H9 (cell line): ENCODE data around the gene MBD3L2. TPM values are rescaled to one million over a fixed set of nuclear protein-coding genes. Genes with fewer than 3 reads are reported as not detected.
"Not testable (repeated sequence)": the region's sequence is repeated elsewhere in the genome, so short reads cannot be mapped to it uniquely, and the experiment has no call there.

ENCODE experiments used
- DNase-seq: peaks from one replicate; pipeline ENCODE4 v3.0.0-alpha.2; 2017
- H2AFZ ChIP-seq: one replicate; pipeline ENCODE4 v1.6.1; 2013; ENCODE audit warnings: mild to moderate bottlenecking, low read length, control low read depth, moderate library complexity
- H2AK5ac ChIP-seq: 2 replicates; pipeline ENCODE4 v1.6.1; 2013; ENCODE audit warnings: low read length, control low read depth, mixed read lengths; ENCODE audit not compliant: insufficient read length
- H2BK120ac ChIP-seq: one replicate; pipeline ENCODE4 v1.6.1; 2013; ENCODE audit warnings: low read depth, mild to moderate bottlenecking, low read length, control low read depth, inconsistent platforms; ENCODE audit not compliant: poor library complexity, severe bottlenecking
- H2BK12ac ChIP-seq: 2 replicates; pipeline ENCODE4 v1.6.1; 2013; ENCODE audit warnings: low read length, control low read depth, mixed read lengths, low read depth; ENCODE audit not compliant: insufficient read length
- H2BK15ac ChIP-seq: 2 replicates; pipeline ENCODE4 v1.6.1; 2013; ENCODE audit warnings: low read depth, low read length, control low read depth
- H2BK20ac ChIP-seq: one replicate; pipeline ENCODE4 v1.6.1; 2013; ENCODE audit warnings: low read depth, mild to moderate bottlenecking, low read length, control low read depth, inconsistent platforms; ENCODE audit not compliant: poor library complexity, severe bottlenecking
- H2BK5ac ChIP-seq: 2 replicates; pipeline ENCODE4 v1.6.1; 2013; ENCODE audit warnings: low read length, control low read depth, mixed read lengths; ENCODE audit not compliant: insufficient read length
- H3K14ac ChIP-seq: 2 replicates; pipeline ENCODE4 v1.6.1; 2013; ENCODE audit warnings: low read length, control low read depth; ENCODE audit not compliant: insufficient read depth
- H3K18ac ChIP-seq: 2 replicates; pipeline ENCODE4 v1.6.1; 2013; ENCODE audit warnings: low read depth, mild to moderate bottlenecking, mixed read lengths, low read length, control low read depth; ENCODE audit not compliant: insufficient read length
- H3K23ac ChIP-seq: 2 replicates; pipeline ENCODE4 v1.6.1; 2013; ENCODE audit warnings: low read length, control low read depth, mixed read lengths, low read depth; ENCODE audit not compliant: insufficient read length
- H3K23me2 ChIP-seq: 2 replicates; pipeline ENCODE4 v1.6.1; 2013; ENCODE audit warnings: low read depth, mild to moderate bottlenecking, mixed read lengths, low read length, control low read depth; ENCODE audit not compliant: insufficient read length, poor library complexity, severe bottlenecking
- H3K27ac ChIP-seq: 2 replicates; pipeline ENCODE4 v1.5.1; 2013; ENCODE audit warnings: low read length, control low read depth, mixed read lengths, low read depth; ENCODE audit not compliant: insufficient read length
- H3K27me3 ChIP-seq: 2 replicates; pipeline ENCODE4 v1.6.1; 2013; ENCODE audit warnings: low read length, control low read depth, inconsistent platforms; ENCODE audit not compliant: insufficient read depth
- H3K4ac ChIP-seq: 2 replicates; pipeline ENCODE4 v1.6.1; 2013; ENCODE audit warnings: low read depth, mild to moderate bottlenecking, control low read depth, inconsistent platforms, low read length, moderate library complexity
- H3K4me1 ChIP-seq: 2 replicates; pipeline ENCODE4 v1.6.1; 2013; ENCODE audit warnings: low read length, control low read depth, inconsistent platforms; ENCODE audit not compliant: insufficient read depth
- H3K4me2 ChIP-seq: 2 replicates; pipeline ENCODE4 v1.6.1; 2013; ENCODE audit warnings: low read length, control low read depth, mixed read lengths; ENCODE audit not compliant: insufficient read length, insufficient read depth
- H3K56ac ChIP-seq: 2 replicates; pipeline ENCODE4 v1.6.1; 2013; ENCODE audit warnings: low read depth, mild to moderate bottlenecking, mixed read lengths, low read length, control low read depth; ENCODE audit not compliant: insufficient read length
- H3K79me1 ChIP-seq: 2 replicates; pipeline ENCODE4 v1.6.1; 2013; ENCODE audit warnings: low read depth, mild to moderate bottlenecking, moderate library complexity, low read length, control low read depth, inconsistent platforms; ENCODE audit not compliant: insufficient read depth, poor library complexity, severe bottlenecking
- H3K79me2 ChIP-seq: 2 replicates; pipeline ENCODE4 v1.6.1; 2013; ENCODE audit warnings: low read length, control low read depth, inconsistent platforms; ENCODE audit not compliant: insufficient read depth
- H3K9ac ChIP-seq: 2 replicates; pipeline ENCODE4 v1.6.1; 2013; ENCODE audit warnings: low read length, control low read depth, mixed read lengths; ENCODE audit not compliant: insufficient read length; ENCODE audit errors: extremely low read depth
- H3K9me3 ChIP-seq: one replicate; pipeline ENCODE4 v1.6.1; 2013; ENCODE audit warnings: low read depth, low read length, inconsistent platforms; ENCODE audit not compliant: control insufficient read depth
- H3T11ph ChIP-seq: one replicate; pipeline ENCODE4 v1.6.1; 2013; ENCODE audit warnings: mild to moderate bottlenecking, low read length, control low read depth, inconsistent platforms
- H4K20me1 ChIP-seq: one replicate; pipeline ENCODE4 v1.6.1; 2013; ENCODE audit not compliant: control insufficient read depth, insufficient read length, insufficient read depth
- H4K5ac ChIP-seq: 2 replicates; pipeline ENCODE4 v1.6.1; 2013; ENCODE audit warnings: low read depth, mild to moderate bottlenecking, mixed read lengths, low read length, control low read depth; ENCODE audit not compliant: insufficient read length
- H4K8ac ChIP-seq: replicated peaks from 2 replicates; pipeline ENCODE4 v1.6.1; 2013; ENCODE audit warnings: low read length, control low read depth, mixed read lengths, low read depth; ENCODE audit not compliant: insufficient read length
- H4K91ac ChIP-seq: 2 replicates; pipeline ENCODE4 v1.6.1; 2013; ENCODE audit warnings: low read depth, mild to moderate bottlenecking, moderate library complexity, mixed read lengths, low read length, control low read depth; ENCODE audit not compliant: insufficient read length
- H3K27ac Mint-ChIP-seq, 3 experiments: 2 replicates in 2 of 3; 3 replicates in 1 of 3; pipeline ENCODE4 v1.8.0; 2020 to 2021; ENCODE audit warnings: mixed read lengths in 3 of 3, mild to moderate bottlenecking in 1 of 3, moderate library complexity in 1 of 3
- H3K27me3 Mint-ChIP-seq: 2 replicates; pipeline ENCODE4 v1.8.0; 2021; ENCODE audit warnings: low read depth, mild to moderate bottlenecking, moderate library complexity, mixed read lengths
- H3K36me3 Mint-ChIP-seq, 3 experiments: 2 replicates in 2 of 3; 3 replicates in 1 of 3; pipeline ENCODE4 v1.8.0; 2020 to 2021; ENCODE audit warnings: low read depth in 3 of 3, mixed read lengths in 3 of 3; ENCODE audit not compliant: insufficient read depth in 1 of 3
- H3K4me1 Mint-ChIP-seq, 2 experiments: 2 replicates each; pipeline ENCODE4 v1.8.0; 2020; ENCODE audit warnings: mixed read lengths in 2 of 2
- H3K4me3 Mint-ChIP-seq, 2 experiments: 2 replicates in 1 of 2; 3 replicates in 1 of 2; pipeline ENCODE4 v1.8.0; 2020 to 2021; ENCODE audit warnings: mild to moderate bottlenecking in 2 of 2, mixed read lengths in 2 of 2, moderate library complexity in 1 of 2
- H3K9me3 Mint-ChIP-seq, 2 experiments: 2 replicates in 1 of 2; 3 replicates in 1 of 2; pipeline ENCODE4 v1.8.0; 2020; ENCODE audit warnings: mild to moderate bottlenecking in 2 of 2, mixed read lengths in 2 of 2, moderate library complexity in 1 of 2
- whole genome bisulfite sequencing: extraction: QIAGEN DNeasy Blood & Tissue Kit; methylation state at CpG from one replicate; pipeline ENCODE4 v1.1.7; 2013; ENCODE audit warnings: missing lambda C conversion rate, low lambda C conversion rate, mixed read lengths; ENCODE audit not compliant: insufficient read length; ENCODE audit errors: extremely low coverage; 5-methylcytosine and 5-hydroxymethylcytosine counted together
- long read RNA-seq: library from polyadenylated mRNA; unstranded; transcript quantifications from one replicate; pipeline ENCODE4 v2.0.0, GENCODE V29; 2020
- total RNA-seq: library from RNA; stranded (reverse); gene quantifications from 2 replicates; pipeline ENCODE4 v1.2.1, GENCODE V29; 2021

The MBD3L2 gene
- not detected in 2 replicates for total RNA-seq
- long read RNA-seq, result 0 reads

DNA sequence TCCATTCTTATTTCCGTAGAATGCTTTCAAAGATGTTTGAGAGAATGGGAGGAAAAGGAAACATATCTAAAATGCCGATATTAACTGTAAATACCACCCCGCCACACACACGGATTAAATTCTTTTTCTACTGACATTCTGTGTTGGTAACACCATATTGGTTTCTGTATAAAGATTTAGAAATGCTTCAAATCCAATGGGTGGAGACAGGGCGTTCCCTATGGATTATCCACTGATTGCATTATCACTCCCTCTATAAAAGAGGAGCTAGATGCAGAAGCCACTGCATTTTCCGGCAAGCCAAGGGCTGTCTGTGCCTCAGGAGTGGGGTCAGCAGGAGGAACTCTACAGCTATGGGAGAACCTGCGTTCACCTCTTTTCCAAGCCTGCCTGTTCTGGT, at the start of gene MBD3L2:
TSS of gene MBD3L2 (plus strand) at position 301 of the 400 bp plus-strand sequence. CDS start at position 354, 53 bp downstream.
- H2BK15ac ChIP-seq, H3K4me1 ChIP-seq, H3K18ac ChIP-seq, H3K27me3 ChIP-seq, H3K36me3 Mint-ChIP-seq, H3K23me2 ChIP-seq, H2BK120ac ChIP-seq, H2AFZ ChIP-seq, H4K20me1 ChIP-seq, DNase-seq, H4K91ac ChIP-seq, H3K9me3 Mint-ChIP-seq, H3K4ac ChIP-seq, H3K4me3 Mint-ChIP-seq, H3K23ac ChIP-seq, H2BK20ac ChIP-seq, H4K5ac ChIP-seq, H3K27ac ChIP-seq, H3K9ac ChIP-seq, H3K27ac Mint-ChIP-seq, H3T11ph ChIP-seq, H3K4me1 Mint-ChIP-seq, H4K8ac ChIP-seq, H3K79me2 ChIP-seq, H3K14ac ChIP-seq, H2AK5ac ChIP-seq, H3K79me1 ChIP-seq, H2BK12ac ChIP-seq, H3K9me3 ChIP-seq, H3K27me3 Mint-ChIP-seq, H3K56ac ChIP-seq, H3K4me2 ChIP-seq, H2BK5ac ChIP-seq: not testable (repeated sequence)
- WGBS, result no CpG with 5 or more reads among the region's 7 CpGs
